GM10248 (cell line): ENCODE results near the gene FKBP3.

ENCODE experiments used
- CTCF ChIA-PET: fragments of 300-600 bp; sonication (Branson Sonifier 250); formaldehyde crosslinking; extraction: SDS; loops from one replicate; lab custom pipeline; 2021; ENCODE audit warnings: antibody characterized with exemption; lab: Yijun Ruan, JAX
- POLR2A ChIA-PET: fragments of 350-650 bp; sonication (Branson Sonifier 250); formaldehyde crosslinking; extraction: SDS; loops from one replicate; lab custom pipeline; 2020; ENCODE audit warnings: antibody characterized with exemption; lab: Yijun Ruan, JAX
- DNase-seq: peaks from one replicate; pipeline ENCODE4 v3.0.0; 2012; ENCODE audit errors: extremely low spot score
- CTCF ChIP-seq: IDR thresholded peaks from 2 replicates; pipeline ENCODE4 v1.5.1; 2012; ENCODE audit warnings: mild to moderate bottlenecking, low read depth; ENCODE audit errors: extremely low read depth, missing control alignments, control extremely low read depth

The FKBP3 gene

GRCh38 chr14:45135659-45136395, 1.5 kb upstream of the FKBP3 start, which contains the start of gene FANCM:
Gene FANCM, plus strand, starts transcription at chr14:45135930. Its CDS starts 102 bp downstream, at chr14:45136032.
- TF ChIP-seq CTCF: no peak
- POLR2A ChIA-PET: no interaction called here
- DNase-seq: peak; percentile 86
- CTCF ChIA-PET: interaction anchor here (0.7 to 2.1 kb wide), 5 partner anchors 11 to 133 kb away, joined by 3 to 6 read pairs (median 3); partner anchors contain the start of gene MIS18BP1

- no peak for DNase-seq
- no peak for TF ChIP-seq CTCF
- ChIA-PET CTCF (interaction anchor here (1.1 to 1.4 kb wide), 5 partner anchors 15 to 134 kb away, joined by 3 to 6 read pairs (median 4); no protein-coding TSS in a partner anchor), POLR2A (interaction anchor here (1.6 kb wide), 1 partner anchor 173 kb away, joined by 3 read pairs; the partner anchor contains the start of genes KLHL28 and TOGARAM1)
These were observed 875 bp upstream of the FKBP3 start for GRCh38 chr14:45135156-45135555.

GRCh38 chr14:45133683-45134050, 614 bp downstream of the FKBP3 start:
- POLR2A ChIA-PET: interaction anchor here (1.6 kb wide), 1 partner anchor 171 kb away, joined by 3 read pairs; the partner anchor contains the start of genes KLHL28 and TOGARAM1
- no peak for DNase-seq
- TF ChIP-seq CTCF: no peak
- CTCF ChIA-PET: interaction anchor here (1.1 to 1.6 kb wide), 3 partner anchors 34 to 220 kb away, joined by 3 to 6 read pairs (median 4); no protein-coding TSS in a partner anchor

GRCh38 chr14:45128963-45129629, 5.2 kb downstream of the FKBP3 start:
- POLR2A ChIA-PET: no interaction called here
- no peak for TF ChIP-seq CTCF
- DNase-seq: no peak
- CTCF ChIA-PET: interaction anchor here (0.7 to 2.6 kb wide), 8 partner anchors 10 to 215 kb away, joined by 3 to 12 read pairs (median 4); no protein-coding TSS in a partner anchor

- POLR2A ChIA-PET: no interaction called here
- CTCF ChIA-PET: interaction anchor here (1.1 to 1.8 kb wide), 3 partner anchors 13 to 164 kb away, joined by 3 to 4 read pairs (median 4); partner anchors contain the start of genes KLHL28 and TOGARAM1
- no peak for DNase-seq
- no peak for TF ChIP-seq CTCF
These were observed 8.5 kb downstream of the FKBP3 start for GRCh38 chr14:45125754-45126153.

- POLR2A ChIA-PET: no interaction called here
- no peak for TF ChIP-seq CTCF
These were observed 11.0 kb downstream of the FKBP3 start for GRCh38 chr14:45123271-45123670.

More at GRCh38 chr14:45123271-45123670, 11.0 kb downstream of the FKBP3 start:
- CTCF ChIA-PET: interaction anchor here (1.1 kb wide), 1 partner anchor 38 kb away, joined by 3 read pairs; no protein-coding TSS in a partner anchor
- no peak for DNase-seq
